Smooth muscle cell of the pulmonary artery (primary cell): ENCODE data around the gene PRKRIP1. TPM values are rescaled to one million over a fixed set of nuclear protein-coding genes. Genes with fewer than 3 reads are reported as not detected.

Source experiments
- total RNA-seq: library from RNA; depleted of rRNA; stranded (reverse); fragments of >200 nt; gene quantifications from 2 replicates; pipeline ENCODE4 v1.2.3, GENCODE V29; 2014

The PRKRIP1 gene
- total RNA-seq, result 13.9 and 21.3 TPM in 2 replicates

DNA sequence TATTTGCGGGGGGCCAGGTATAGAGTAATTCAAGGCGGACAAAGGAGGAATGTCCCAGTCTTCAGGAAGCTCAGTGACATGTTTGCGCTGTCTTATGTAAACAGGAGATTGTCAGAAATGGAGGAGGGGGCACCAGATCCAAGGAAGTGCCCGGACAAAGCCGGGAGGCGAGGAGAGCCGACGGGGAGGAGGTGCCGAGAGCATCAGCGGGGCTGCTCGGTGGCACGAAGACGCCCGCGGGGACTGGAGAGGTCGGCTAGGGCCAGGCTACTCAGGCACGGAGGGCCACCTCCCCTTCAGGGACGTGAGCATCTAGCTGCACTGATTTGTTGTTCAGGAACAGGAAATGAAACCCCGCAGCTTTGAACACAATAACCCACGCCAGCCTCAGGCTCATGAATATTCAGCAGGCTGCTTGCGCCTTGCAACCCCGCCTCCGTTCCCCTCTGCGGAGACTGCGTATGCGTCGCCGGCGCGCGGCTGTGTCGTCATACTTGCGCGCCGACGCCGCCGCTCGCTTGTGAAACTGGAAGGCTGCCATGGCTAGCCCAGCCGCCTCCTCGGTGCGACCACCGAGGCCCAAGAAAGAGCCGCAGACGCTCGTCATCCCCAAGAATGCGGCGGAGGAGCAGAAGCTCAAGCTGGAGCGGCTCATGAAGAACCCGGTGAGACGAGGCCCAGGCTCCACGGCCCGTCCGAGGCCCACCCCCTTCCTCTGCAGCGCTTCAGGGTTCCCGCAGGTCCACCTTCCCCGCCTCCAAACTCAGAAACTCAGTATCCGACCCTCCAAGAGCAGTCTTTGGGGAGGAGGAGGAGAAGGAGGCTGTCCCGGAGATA lies at the start of gene PRKRIP1:
Gene PRKRIP1, plus strand, starts transcription at position 491 of the 837 bp plus-strand sequence. Its CDS starts 49 bp downstream, at position 540.

DNA sequence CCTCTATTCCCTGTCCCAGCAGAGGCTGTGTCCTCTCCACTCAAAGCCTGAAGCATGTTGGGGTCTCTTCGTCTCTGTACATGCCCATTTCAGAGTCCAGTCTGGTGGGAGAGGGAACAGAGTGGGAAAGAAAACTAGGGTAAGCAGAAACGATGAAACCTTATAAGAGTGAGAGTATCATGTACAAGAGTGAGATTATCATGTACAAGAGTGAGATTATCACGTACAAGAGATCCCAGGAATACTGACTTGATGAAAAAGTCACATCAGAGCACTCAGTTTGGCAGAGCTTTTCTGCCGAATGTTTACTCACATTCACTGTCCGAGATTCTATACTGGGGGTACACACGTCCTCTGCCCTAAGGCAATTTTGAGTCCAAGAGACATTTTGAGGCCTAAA lies 39.8 kb upstream of the PRKRIP1 start, which contains the start of gene SPDYE6:
Gene SPDYE6, minus strand, starts transcription at position 101 of the 400 bp plus-strand sequence. CDS start 421 bp downstream, outside the sequence.

DNA sequence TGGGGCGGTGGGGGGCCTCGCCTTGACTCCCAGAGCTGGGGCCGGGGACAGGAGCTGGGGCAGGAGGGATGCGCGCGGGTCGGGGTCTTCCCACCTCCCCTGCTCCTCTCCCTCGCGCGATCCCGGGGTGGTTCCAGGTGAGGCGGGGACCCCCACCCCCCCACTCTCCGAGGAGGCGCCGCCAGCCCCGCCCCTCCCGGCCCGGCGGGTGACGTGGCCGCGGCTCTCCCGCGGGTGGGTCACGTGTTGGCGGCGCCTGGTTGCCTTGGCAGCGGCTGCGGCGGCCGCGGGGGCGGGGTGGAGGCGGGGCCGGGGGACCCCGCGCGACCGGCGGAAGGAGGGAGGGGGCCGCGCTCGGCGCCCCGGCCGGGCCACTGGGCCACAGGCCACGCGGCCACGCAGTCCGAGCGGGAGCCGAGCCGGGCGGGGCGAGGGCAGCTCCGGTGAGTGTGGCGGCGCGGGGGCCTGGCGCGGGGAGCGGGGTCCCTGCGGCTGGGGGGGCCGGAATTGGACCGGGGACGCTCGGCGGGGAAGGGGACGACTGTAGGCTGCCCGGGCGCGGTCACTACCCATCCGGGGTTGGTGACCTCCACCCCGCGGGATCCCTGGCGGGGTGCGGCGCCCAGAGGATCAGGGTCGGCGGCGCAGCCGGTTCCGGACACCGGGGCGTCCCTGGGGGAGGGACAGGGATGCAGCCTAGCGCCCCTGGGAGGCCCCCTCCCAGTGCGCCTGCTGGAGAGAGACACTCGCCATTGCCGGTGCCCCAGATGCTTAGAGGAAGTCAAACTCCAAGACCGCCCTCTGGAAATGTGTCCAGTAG lies 37.3 kb downstream of the PRKRIP1 start, which contains the start of gene ORAI2:
Gene ORAI2, plus strand, starts transcription at position 357 of the 820 bp plus-strand sequence. CDS start 5,382 bp downstream, outside the sequence.

GRCh38 chr7:102464577-102465280 lies 68.6 kb downstream of the PRKRIP1 start, which contains the start of the genes ALKBH4 and LRWD1:
Gene ALKBH4 (minus strand): TSS chr7:102464863. CDS start chr7:102464836, 27 bp downstream.
Gene LRWD1 (plus strand): TSS chr7:102464984. CDS start chr7:102465081, 97 bp downstream.

Other genes starting within 250 kb of the PRKRIP1 start
- gene SH2B2, start 109.5 kb upstream of the PRKRIP1 start, total RNA-seq, result 3.1 and 7.1 TPM in 2 replicates
- not detected in 2 replicates for gene SPDYE6, start 39.9 kb upstream of the PRKRIP1 start, total RNA-seq
- 85.9 and 102 TPM in 2 replicates for gene ORAI2, start 37.2 kb downstream of the PRKRIP1 start, total RNA-seq
- 10.1 and 10.6 TPM in 2 replicates for gene ALKBH4, start 68.5 kb downstream of the PRKRIP1 start, total RNA-seq
- gene LRWD1, start 68.6 kb downstream of the PRKRIP1 start, total RNA-seq, result 18.8 and 26.1 TPM in 2 replicates
- gene POLR2J, start 82.6 kb downstream of the PRKRIP1 start, total RNA-seq, result 16.3 and 22.2 TPM in 2 replicates
- gene RASA4B, start 121.4 kb downstream of the PRKRIP1 start, total RNA-seq, result 7.7 and 10.0 TPM in 2 replicates
- gene UPK3BL2, start 147.3 kb downstream of the PRKRIP1 start, total RNA-seq, result 3.4 and 3.5 TPM in 2 replicates
- not detected in 2 replicates for gene SPDYE2, start 154.9 kb downstream of the PRKRIP1 start, total RNA-seq
- 34.6 and 36.8 TPM in 2 replicates for gene POLR2J3, start 176.2 kb downstream of the PRKRIP1 start, total RNA-seq
- 23.3 and 40.3 TPM in 2 replicates for gene RASA4, start 220.4 kb downstream of the PRKRIP1 start, total RNA-seq
- 9.6 and 14.3 TPM in 2 replicates for gene UPK3BL1, start 246.4 kb downstream of the PRKRIP1 start, total RNA-seq